ENCODE results near the gene FURIN. TPM values are rescaled to one million over a fixed set of nuclear protein-coding genes. Genes with fewer than 3 reads are reported as not detected.
A peak's percentile ranks its signal among the peaks of the same experiment; 100 is the strongest.
"Not testable (repeated sequence)": the region's sequence is repeated elsewhere in the genome, so short reads cannot be mapped to it uniquely, and the experiment has no call there.

Gene FURIN
- total RNA-seq, 1 experiment from 2014 or later = 20.4 TPM

DNA sequence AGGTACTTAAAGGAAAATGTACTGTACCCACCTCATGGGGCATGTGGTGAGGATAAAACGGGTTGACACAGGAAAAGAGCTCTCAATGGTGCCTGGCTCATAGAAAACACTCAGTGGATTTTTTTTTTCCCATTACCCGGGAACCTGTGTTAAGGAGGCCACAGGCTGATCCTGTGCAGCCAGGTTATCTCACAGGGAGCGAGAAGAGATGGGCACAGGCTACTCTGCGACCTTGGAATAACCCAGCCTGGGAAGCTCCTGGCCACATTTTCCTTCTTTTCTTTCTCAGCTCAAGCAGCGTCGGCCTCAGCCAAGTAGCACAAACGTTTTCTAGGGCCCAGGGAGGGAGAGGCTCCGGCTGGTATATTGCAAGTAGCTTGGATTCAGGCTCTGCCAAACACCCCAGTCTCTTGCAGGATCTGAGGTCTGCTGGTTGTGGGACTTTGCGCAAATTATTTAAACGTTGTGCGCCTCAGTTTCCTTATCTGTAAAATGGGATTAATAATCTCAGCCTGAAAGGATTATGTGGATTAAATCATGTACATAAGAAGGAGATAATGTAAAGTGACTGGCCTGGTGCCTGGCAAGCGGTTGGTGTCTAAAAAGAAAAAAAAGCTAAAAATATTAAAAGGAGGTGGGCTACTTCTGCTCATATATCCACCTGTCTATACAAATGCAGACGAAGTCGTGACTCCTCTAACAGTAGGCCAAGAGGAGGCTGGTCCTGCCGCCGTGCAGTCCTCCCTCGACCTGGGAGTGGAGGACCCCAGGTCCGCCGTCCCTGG is 2.2 kb downstream of the FURIN start:
- DNase-seq (ENCODE audit: low read depth) = peak; percentile 34

DNA sequence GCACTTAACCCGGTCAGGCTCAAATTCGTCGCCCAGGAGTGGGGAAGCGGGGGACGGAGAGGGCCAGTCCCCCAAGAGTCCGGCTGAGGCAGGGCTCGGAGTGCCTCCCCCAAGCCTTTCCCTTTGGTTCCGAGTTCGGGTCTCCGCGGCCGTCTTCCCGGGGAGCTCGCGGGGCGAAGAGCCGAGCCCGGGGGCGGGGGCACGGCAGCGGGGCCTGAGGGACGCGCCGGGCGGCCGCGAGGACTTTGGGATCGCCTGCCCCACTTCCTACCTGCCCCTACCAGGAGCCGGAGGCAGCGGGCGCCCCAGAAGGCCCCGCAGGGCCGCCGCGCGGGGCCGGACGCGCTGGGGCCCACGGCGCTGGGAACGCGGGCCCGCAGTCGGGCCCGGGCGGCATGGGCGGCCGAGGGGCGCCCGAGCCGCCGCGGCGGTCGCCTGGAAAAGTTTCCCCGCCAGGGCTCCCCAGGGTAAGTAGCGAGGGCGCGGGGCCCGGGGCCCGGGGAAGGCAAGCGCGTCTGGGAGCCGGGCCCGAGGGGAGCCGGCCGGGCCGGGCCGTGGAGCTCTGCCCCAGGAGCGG is 2.8 kb downstream of the FURIN start:
- DNase-seq (ENCODE audit: low read depth) = peak; percentile 33

- peak; percentile 23 for DNase-seq (ENCODE audit: low read depth)
These were observed 3.5 kb downstream of the FURIN start for GRCh38 chr15:90871716-90872485.

- peak; percentile 83 for DNase-seq (ENCODE audit: low read depth)
These were observed 4.2 kb downstream of the FURIN start for GRCh38 chr15:90872486-90873184.

DNA sequence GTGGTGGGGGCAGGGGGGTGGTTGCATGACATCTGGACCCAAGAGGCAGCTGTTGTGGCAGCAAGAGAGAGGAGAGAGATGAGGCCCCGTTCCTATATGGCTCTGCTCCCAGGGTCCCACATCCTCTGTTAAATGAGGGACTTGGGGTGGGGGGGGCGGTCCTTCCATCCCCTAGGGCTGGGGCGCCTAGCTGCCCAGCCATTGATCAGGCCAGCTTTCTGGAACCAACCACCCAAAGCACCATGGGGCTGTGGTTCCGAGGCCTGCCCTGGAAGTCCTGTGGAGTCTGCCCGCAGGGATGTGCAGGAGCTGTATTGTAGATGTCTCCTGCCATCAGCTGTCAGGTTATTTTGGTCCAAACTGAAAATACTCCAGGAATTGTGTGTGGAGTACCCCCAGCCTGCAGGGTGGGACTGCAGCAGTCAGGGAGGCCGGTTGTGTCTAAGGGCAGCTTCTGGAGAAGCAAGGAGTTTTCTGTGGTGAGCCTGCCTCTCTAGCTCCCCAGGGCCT is 5.2 kb downstream of the FURIN start:
- DNase-seq (ENCODE audit: low read depth) = no peak

DNA sequence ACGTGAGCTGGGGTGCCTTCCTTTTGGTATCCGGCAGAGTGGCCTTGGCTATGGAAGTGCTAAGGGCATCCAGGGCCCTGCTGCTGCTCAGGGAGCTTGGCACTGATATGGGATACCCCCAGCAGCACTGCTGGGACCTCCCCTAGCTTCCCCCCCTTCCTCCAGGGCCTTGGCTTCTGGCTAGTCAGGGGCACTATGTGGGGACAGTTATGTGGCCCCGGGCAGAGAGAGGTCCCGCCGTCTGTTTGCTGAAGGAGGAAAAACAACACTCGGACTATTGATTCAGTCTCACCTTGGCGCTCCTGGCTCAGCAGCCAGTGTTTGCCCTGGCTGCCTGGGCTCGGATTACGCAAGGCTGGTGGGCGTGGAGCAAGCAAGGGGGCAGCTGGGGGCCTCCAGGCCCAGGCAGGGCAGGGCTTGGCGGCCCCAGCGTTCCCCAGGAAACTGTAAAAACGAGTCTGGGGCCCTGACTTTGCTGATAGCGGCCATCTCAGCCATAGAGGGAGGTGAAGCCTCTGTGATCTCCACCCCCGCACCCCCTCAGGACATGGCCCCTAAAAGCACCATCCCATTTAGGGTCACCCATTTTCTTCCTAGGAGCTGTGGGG is 5.7 kb downstream of the FURIN start:
- no peak for DNase-seq (ENCODE audit: low read depth)

GRCh38 chr15:90874986-90875385 is 6.6 kb downstream of the FURIN start:
- not testable (repeated sequence) for DNase-seq (ENCODE audit: low read depth)

- no peak for DNase-seq (ENCODE audit: low read depth)
These were observed 7.2 kb downstream of the FURIN start for GRCh38 chr15:90875549-90875981.

GRCh38 chr15:90876046-90876445 is 7.7 kb downstream of the FURIN start:
- DNase-seq (ENCODE audit: low read depth) = no peak

- DNase-seq (ENCODE audit: low read depth) = no peak
These were observed 8.3 kb downstream of the FURIN start for GRCh38 chr15:90876512-90877170.

GRCh38 chr15:90877315-90877714 is 8.9 kb downstream of the FURIN start:
- no peak for DNase-seq (ENCODE audit: low read depth)

DNA sequence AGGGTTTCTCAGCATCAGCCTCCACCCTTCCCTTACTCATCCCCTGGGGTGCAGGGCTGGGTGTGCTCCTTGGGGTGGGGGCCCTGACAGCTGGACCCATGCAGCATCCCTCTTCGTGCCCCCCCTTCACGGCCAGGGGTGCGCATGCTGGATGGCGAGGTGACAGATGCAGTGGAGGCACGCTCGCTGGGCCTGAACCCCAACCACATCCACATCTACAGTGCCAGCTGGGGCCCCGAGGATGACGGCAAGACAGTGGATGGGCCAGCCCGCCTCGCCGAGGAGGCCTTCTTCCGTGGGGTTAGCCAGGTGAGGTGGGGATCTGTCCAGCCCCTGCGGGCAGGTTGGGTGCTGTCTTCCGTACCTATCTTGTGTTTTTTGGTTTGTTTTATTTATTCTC is 9.6 kb downstream of the FURIN start:
- DNase-seq (ENCODE audit: low read depth) = no peak

DNA sequence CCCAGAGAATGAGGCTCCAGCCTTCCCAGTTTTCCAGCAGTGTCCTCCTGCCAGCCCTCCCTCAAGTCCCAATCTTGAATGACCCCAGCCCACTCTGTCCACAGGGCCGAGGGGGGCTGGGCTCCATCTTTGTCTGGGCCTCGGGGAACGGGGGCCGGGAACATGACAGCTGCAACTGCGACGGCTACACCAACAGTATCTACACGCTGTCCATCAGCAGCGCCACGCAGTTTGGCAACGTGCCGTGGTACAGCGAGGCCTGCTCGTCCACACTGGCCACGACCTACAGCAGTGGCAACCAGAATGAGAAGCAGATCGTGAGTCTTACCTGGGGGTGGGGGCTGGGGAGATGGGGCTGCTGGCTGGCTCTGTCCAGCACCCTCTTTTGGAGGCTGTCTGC is 10.3 kb downstream of the FURIN start:
- no peak for DNase-seq (ENCODE audit: low read depth)

DNA sequence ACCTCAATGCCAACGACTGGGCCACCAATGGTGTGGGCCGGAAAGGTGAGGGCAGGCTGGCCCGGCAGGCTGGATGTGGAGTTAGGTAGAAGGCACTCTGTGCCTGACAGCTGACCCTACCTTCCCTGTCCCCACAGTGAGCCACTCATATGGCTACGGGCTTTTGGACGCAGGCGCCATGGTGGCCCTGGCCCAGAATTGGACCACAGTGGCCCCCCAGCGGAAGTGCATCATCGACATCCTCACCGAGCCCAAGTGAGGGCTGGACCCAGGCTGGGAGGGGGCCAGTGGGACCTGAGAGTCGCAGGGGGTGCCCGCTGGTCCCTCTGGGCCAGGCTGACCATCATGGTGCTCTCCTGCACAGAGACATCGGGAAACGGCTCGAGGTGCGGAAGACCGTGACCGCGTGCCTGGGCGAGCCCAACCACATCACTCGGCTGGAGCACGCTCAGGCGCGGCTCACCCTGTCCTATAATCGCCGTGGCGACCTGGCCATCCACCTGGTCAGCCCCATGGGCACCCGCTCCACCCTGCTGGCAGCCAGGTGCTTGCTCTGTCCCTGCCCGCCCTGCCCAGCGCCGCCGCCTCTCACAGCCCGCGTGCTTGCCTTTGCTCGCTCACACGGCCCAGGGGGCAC is 11.5 kb downstream of the FURIN start:
- no peak for DNase-seq (ENCODE audit: low read depth)

- DNase-seq (ENCODE audit: low read depth) = no peak
These were observed 12.2 kb downstream of the FURIN start for GRCh38 chr15:90880381-90881145.

GRCh38 chr15:90881181-90881977 is 13.0 kb downstream of the FURIN start:
- DNase-seq (ENCODE audit: low read depth) = no peak

- no peak for DNase-seq (ENCODE audit: low read depth)
These were observed 13.8 kb downstream of the FURIN start for GRCh38 chr15:90881978-90882721.
